OCI-LY7 (cell line): ENCODE results near the gene IL36B.

Experiments
- CTCF ChIP-seq: fragments of 200-600 bp; sonication (generic); conservative IDR thresholded peaks from 2 replicates; pipeline ENCODE4 v1.5.1; 2014; ENCODE audit warnings: mild to moderate bottlenecking, antibody characterized with exemption, low read length, moderate library complexity, mixed read lengths
- EZH2phosphoT487 ChIP-seq: fragments of 200-600 bp; sonication (generic); IDR thresholded peaks from 2 replicates; pipeline ENCODE4 v1.6.1; 2018; ENCODE audit warnings: low read depth, borderline replicate concordance, mild to moderate bottlenecking, mixed run types, antibody characterized with exemption, low read length, moderate library complexity, mixed read lengths

GRCh38 chr2:113098532-113098931, 45.9 kb upstream of the IL36B start:
- TF ChIP-seq CTCF (no peak), EZH2phosphoT487 (no peak)
